ENCODE results near the gene ANO1. TPM values are rescaled to one million over a fixed set of nuclear protein-coding genes. Genes with fewer than 3 reads are reported as not detected.

The ANO1 gene
- total RNA-seq, 4 donors from 2014 or later = 1.7 to 13.9 (median 5.3) TPM

- no peak for TF ChIP-seq CTCF (IDR thresholded peaks at IDR 0.05)
- DNase-seq (ENCODE audit: low spot score) (no peak), ATAC-seq (ENCODE audit: low FRiP score) (no peak)
Measured at GRCh38 chr11:70201882-70202861, 124.1 kb downstream of the ANO1 start.

GRCh38 chr11:70202920-70203750, 125.0 kb downstream of the ANO1 start, which contains the start of gene FADD:
TSS of gene FADD (plus strand) at chr11:70203296. CDS start at chr11:70203460, 164 bp downstream.
- ATAC-seq (ENCODE audit: low FRiP score) (peak; percentile 75), DNase-seq (ENCODE audit: low spot score) (peak; percentile 51)
- no peak for TF ChIP-seq CTCF (IDR thresholded peaks at IDR 0.05)

GRCh38 chr11:70203751-70204465, 125.8 kb downstream of the ANO1 start:
- DNase-seq (ENCODE audit: low spot score) (peak; percentile 90), ATAC-seq (ENCODE audit: low FRiP score) (peak; percentile 82)
- no peak for TF ChIP-seq CTCF (IDR thresholded peaks at IDR 0.05)

GRCh38 chr11:70204466-70204799, 126.3 kb downstream of the ANO1 start:
- ATAC-seq (ENCODE audit: low FRiP score) (no peak), DNase-seq (ENCODE audit: low spot score) (no peak)
- no peak for TF ChIP-seq CTCF (IDR thresholded peaks at IDR 0.05)

- ATAC-seq (ENCODE audit: low FRiP score) = no peak
- no peak for TF ChIP-seq CTCF (IDR thresholded peaks at IDR 0.05)
- DNase-seq (ENCODE audit: low spot score) = no peak
Measured at GRCh38 chr11:70205049-70205725, 127.1 kb downstream of the ANO1 start.

- no peak for ATAC-seq (ENCODE audit: low FRiP score)
- no peak for TF ChIP-seq CTCF (IDR thresholded peaks at IDR 0.05)
- DNase-seq (ENCODE audit: low spot score) = no peak
Measured at GRCh38 chr11:70205766-70206165, 127.6 kb downstream of the ANO1 start.
